T1000 (cell line): Measurements from ENCODE around the gene CDNF.
A peak's percentile ranks its signal among the peaks of the same experiment; 100 is the strongest.
"Not testable (repeated sequence)": the region's sequence is repeated elsewhere in the genome, so short reads cannot be mapped to it uniquely, and the experiment has no call there.

Experiments
- DNase-seq: peaks from one replicate; lab custom pipeline; 2025; ENCODE audit warnings: mixed read lengths; lab: John Stamatoyannopoulos, UW

CDNF gene

DNA sequence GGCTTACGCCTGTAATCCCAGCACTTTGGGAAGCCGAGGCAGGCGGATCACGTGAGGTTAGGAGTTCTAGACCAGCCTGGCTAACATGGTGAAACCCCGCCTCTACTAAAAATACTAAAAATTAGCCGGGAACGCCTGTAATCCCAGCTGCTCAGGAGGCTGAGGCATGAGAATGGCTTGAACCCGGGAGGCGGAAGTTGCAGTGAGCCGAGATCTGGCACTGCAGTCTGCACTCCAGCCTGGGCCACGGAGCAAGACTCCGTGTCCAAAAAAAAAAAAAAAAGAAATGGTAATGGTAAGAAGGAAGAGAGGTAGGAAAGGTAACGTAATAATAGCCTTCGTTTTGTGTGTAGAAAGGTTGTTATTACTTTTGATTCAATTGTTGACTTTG lies 1.5 kb upstream of the CDNF start:
- DNase-seq: peak; percentile 79

DNA sequence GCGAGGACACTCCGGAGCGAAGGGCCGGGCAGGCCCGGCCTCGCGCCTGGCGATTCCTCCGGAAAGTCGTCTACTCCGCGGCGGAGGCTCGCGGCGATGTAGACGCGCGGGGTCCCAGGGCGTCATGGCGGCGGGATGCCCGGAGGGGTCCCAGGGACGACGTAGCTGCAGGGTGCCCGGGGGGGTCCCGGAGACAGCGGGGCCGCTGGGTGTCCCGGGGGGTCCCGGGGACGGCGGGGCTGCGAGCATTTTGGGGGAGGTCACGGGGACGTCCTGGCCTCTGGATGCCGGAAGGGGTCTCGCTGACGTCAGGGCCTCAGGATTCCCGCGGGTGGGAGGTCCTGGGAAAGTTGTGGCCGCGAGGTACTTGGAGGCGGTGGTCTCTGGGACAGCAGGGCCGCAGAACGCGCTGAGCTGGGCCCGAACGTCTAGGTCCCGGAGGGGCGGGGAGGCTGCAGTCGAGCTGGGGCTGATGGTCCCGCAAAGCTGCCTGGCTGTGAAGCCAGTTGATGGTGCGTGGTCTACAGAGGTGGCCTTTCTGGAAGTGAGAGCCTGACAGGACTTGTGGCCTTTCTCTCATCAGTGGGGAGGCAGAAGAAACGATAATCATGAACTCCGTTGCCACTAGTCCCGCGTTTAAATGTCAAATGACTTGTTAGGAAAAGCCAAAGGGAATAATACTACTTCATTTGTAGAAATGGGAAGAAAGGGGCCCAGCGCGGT lies 906 bp upstream of the CDNF start:
- peak; percentile 79 for DNase-seq

DNA sequence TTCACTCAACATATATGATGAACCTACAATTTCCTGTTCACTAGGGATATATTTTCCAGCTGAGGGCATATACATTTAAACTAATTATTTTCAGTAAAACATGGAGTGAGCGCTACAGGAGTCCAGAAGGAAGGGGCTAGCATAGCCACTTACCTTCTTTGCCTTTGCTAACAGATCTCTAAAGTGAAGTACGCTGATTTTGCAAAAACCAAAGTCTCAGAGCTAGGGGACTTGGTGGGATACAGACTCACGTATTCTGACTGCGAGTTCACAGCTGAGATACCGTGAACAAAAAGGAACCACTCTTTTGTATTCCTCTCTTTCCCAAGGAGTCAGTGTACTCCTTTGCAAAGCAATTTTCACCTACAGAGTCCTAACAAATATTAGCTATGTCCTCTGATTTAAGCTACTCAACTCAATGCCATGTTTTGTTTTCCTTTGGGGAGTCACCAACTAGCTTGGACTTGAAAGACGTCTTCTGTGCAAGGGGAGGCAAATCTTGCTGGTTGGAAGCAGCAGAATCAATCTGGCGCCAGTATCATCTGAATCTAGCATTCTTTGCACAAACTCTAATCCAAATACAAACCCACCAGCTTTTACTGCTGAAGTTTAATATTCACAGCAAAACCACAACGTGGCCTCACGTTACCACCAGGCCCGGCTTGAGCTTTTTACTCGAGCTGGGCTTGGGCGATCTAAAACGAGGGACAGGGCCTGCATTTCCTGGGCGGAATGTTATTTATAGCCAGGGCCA lies 657 bp downstream of the CDNF start:
- DNase-seq: no peak

DNA sequence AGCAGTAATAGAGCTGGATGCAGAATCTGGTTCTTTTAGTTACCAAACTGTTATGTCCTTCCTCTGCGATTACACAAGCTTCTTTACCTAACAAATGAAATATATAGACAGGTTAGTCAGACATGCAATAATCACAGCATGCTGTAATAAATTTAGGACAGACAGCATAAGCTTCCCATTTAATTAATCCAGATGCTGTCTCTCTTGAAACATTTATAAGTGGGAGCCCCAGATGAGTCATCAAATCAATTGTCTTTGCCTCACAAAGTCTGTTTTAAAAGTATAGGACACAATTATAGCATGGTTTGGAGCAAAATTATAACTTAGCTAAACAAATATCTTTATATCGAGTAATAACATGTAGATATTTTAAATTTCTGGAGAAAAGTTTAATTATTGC lies 1.6 kb downstream of the CDNF start:
- no peak for DNase-seq

DNA sequence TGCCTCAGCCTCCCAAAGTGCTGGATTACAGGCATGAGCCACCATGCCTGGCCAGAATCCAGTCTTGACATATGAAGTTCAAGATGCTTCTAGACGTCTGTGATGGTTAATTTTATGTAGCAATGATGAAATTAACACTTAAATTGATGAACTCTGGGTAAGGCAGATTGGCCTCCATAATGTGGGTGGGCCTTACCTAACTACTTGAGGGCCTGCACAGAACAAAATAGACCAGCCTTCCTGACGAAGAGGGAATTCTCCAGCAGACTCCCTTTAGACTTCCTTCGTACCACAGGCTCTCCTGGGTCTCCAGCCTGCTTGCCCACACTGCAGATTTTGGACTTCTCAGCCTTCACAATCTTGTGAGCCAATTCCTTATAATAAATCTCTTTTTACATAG lies 4.7 kb downstream of the CDNF start:
- DNase-seq: no peak

DNA sequence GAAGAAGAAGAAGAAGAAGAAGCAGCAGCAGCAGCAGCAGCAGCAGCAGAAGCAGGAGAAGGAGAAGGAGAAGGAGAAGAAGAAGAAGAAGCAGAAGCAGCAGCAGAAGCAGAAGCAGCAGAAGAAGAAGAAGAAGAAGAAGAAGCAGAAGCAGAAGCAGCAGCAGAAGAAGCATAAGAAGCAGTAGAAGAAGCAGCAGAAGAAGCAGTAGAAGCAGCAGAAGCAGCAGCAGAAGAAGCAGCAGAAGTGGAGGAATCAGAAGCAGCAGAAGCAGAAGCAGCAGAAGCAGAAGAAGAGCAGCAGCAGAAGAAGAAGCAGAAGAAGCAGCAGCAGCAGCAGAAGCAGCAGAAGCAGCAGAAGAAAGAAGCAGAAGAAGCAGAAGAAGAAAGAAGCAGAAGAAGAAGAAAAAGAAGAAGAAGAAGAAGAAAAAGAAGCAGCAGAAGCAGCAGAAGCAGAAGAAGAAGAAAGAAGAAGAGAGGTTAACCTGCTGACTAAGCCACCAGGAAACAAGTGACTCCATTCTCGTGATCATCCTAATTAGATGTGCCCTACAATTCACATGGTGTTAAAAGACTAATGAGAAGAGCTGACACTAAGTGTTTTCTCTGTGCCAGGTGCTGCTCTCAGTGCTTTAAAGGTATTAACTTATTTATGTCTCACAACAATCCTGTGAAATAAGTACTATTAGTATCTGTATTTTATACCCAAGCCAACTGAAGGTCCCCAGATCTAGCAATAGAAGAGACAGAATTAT lies 11.6 kb downstream of the CDNF start:
- DNase-seq: no peak

DNA sequence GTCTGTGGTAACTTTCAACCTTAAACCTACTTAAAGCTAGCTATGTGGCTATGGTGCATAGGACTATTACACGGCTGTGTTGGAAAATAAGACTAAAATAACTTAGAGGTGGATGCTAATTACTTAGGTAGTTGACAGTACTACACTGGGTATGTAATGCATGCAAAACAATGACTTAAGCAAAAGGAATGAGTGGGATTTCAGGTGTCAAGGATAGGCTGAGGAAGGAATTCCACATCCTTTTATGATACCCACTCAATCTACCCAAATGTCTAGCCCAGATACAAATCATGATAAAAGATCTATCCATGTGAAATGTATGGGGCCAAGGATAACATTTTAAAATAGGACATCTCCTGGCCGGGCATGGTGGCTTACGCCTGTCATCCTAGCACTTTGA lies 13.9 kb downstream of the CDNF start:
- DNase-seq: no peak

DNA sequence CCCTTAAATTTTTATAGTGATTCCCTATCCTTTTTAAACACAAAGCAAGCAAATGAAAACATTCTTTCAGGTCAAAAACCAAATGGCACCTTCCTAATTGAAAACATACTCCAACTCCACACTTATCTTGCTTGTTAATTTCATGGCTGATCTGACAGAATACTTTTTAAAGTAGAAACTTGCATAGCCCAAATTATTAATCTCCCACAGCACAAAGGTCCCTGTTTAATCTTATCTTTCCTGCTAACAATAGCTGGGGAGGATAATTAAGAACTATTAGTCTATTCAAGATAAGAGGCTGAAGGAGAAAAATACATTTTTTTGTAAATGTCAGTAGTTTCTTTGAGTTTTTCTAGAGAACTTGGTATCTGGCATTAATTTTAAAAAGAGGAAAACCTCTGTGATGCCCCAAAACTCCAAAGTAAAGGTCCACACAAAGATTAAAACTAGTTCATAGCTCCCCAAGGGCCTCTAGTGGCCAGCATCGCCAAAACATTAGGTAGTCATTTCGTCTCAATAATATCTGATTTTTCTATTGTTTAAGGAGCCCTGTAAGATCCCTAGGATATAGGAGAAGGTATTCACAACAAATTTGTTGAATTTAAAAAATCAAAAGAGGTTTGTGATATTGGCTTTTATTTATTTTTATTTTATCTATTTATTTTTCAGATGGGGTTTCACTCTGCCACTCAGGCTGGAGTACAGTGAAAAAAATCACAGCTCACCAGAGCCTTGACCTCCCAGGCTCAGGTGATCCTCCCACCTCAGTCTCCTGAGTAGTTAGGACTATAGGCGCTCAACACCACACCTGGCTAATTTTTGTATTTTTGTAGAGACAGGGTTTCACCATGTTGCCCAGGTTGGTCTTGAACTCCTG lies 14.7 kb downstream of the CDNF start:
- DNase-seq: peak; percentile 78

DNA sequence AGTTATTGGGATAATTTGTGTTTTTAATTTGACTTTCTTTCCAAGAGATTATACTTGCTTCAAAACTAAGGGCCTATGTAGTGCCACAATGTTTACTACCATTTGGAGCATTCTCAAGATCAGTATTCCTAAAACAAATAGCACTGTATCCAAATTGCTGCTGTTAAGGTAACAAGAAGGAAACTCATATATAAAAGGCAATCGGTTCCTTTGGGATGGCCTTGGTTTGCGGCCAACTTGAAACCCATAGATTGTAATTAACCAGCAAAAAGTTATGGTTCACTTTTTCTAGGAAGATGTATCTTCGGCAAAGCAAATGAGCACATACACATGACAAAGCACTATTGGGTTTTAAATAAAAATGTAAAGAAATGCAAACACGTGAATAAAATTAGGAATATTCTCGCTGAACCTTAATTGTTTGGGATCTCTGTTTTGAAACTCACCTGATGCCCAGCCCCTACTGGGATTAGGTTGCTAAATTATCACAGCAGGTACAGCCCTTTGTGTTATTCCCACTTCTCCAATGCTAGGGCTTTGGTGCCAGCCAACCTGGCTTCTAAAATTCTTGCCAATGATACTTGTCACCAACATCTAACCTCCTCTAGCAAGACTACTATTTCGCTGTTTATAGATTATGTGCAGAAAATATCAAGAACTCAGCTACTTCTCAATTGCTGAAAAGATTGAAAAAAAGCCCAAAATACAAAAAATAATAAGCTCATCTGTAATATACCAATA lies 16.0 kb downstream of the CDNF start:
- DNase-seq: no peak

DNA sequence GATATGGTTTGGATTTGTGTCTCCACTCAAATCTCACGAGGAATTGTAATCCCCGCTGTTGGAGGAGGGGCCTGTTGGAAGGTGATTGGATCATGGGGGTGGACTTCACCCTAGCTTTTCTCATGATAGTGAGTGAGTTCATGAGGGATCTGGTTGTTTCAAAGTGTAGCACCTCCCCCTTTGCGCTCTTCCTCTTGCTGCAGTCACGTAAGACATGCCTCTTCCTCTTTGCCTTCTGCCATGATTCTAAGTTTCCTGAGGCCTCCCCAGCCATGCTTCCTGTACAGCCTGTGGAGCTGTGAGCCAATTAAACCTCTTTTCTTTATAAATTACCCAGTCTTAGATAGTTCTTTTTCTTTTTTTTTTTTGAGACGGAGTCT lies 17.1 kb downstream of the CDNF start:
- DNase-seq: peak; percentile 94

DNA sequence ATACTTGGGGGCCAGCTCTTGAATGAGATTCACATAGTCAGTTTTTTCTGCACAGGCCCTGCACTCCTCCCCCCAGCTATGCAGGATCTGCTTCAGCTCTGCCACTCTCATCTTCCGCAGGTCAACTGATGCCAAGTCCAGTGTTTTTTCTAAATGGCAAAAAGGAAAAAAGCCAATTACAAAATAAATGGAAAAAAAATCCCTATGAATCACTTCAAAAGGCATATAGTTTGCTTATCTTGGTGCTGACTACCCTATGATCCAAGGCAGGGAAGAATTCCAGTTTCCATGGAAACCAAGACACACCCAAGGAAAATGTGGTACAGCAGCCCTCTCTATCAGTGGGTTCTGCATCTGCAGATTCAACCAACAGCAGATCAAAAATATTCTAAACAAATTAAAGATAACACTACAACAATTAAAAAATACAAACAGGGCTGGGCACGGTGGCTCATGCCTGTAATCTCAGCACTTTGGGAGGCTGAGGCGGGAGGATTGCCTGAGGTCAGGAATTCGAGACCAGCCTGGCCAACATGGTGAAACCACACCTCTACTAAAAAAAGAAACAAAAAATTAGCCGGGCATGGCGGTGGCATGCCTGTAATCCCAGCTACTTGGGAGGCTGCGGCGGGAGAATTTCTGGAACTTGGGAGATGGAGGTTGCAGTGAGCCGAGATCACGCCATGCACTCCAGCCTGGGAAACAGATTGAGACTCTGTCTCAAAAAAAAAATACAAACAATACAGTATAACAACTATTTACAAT lies 17.6 kb downstream of the CDNF start:
- DNase-seq: peak; percentile 100

DNA sequence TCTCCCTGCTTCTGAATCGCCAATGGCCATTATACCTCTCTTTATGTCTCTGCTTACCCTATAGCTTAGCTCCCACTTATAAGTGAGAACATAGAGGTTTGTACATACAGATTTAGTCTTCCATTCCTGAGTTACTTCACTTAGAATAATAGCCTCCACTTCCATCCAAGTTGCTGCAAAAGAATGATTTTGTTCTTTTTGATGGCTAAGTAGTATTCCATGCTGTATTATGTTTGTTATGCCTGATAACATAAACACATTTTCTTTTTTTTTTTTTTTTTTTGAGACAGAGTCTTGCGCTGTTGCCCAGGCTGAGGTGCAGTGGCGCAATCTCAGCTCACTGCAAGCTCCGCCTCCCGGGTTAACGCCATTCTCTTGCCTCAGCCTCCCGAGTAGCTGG lies 21.1 kb downstream of the CDNF start:
- not testable (repeated sequence) for DNase-seq

DNA sequence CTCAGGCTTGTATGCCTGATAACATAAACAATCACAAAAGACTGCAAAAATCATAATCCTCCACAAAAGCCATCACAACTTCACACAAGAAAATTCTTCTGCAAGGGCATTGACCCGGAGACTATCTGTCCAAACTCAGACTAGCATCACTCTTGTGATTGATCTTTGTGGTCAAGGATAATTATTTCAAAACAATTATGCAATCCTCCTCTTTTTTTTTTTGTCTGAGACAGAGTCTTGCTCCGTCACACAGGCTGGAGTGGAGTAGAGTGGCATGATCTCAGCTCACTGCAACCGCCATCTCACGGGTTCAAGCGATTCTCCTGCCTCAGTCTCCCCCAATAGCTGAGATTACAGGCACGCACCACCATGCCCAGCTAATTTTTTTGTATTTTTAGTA lies 22.2 kb downstream of the CDNF start:
- no peak for DNase-seq

DNA sequence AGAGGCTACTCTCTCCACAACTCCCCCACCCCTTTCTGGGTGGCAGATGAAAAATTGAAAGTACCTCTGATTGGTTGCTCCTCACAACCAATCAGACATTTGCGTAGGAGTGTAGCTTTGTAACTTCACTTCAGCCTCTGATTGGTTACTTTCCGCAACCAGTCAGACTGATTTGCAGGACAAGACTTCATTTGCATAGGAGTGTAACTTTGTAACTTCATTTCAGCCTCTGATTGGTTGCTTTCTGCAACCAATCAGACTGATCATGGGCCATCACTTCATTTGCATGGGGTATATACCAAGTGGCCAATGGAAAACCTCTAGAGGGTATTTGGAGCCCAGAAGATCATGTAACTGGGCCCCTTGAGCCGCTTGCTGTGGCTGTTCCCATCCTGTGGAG lies 25.6 kb downstream of the CDNF start:
- no peak for DNase-seq

DNA sequence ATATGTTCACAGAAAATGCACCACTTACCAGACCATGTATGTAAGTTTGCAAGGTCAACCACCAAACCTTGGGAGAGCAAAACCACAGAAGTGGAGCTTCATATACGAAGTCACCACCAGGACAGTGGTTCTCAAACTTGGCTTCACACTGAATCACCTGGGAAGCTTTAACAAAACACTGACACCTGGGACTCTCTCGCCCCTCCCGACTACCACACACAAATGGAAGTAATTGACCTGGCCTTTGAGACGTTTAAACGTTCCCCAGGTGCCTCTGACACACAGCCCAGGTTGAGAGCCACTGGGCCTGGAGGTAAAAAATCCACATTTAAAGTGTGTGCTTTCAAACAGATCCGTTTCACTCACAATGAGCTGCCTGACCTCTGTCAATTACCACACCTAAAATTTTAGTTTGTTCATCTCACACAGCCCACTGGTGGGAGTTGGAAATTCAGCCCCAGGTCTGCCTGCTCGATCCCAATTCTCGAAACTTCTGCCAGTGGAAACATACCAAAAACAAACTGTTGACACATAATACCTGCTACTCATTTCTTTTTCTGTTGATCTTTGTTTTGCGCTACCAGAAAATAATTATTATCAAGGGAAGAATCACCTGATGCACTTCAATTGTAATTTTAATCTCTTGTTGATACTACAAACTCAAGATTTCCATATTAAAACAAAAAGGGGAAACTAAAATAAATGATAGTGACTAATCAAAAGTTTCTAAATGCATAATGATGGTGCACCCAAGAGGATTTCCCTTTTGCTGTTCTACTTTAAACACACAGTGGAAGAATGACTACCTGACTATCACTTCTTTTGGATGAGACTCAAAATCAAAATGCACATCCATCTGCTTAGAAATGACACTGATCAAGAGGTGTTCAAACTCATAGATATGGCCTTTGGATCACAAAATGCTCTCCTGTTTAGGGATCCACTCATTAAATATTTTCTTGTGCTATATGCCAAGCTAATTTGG lies 26.6 kb downstream of the CDNF start:
- no peak for DNase-seq

DNA sequence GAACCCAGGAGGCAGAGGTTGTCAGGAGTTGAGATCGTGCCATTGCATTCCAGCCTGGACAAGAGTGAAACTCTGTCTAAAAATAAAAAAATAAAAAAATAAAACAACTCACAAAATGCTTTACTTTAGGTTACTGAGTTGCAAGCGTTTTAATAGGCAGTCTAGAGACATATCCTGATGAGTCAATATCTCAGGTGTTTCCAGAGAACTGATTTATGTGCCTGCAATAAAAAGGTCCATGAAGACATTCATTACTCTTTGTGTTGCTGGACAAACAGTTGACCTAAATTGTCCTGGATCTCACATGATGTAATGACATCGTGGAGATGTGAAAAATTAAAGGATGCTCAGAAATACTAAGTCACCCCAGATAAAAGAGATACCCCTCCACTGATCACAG lies 31.5 kb downstream of the CDNF start:
- DNase-seq: no peak

DNA sequence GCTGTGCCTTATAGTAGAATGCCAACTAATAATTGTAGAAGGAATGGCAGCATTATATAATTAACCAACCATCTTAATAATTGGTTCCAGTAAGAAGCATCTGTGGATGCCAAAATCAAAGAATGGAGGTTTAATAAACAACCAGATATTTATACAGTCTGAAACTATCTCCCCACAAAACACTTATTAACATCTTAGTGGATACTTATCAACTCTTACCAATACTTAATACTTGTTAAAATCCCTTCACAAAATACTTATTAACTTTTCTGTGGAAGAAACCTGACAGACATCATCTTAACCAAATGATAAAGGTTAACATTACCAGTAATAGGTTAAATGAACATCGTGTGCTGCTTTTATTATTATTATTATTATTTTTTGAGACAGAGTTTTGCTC lies 34.0 kb downstream of the CDNF start:
- DNase-seq: no peak

DNA sequence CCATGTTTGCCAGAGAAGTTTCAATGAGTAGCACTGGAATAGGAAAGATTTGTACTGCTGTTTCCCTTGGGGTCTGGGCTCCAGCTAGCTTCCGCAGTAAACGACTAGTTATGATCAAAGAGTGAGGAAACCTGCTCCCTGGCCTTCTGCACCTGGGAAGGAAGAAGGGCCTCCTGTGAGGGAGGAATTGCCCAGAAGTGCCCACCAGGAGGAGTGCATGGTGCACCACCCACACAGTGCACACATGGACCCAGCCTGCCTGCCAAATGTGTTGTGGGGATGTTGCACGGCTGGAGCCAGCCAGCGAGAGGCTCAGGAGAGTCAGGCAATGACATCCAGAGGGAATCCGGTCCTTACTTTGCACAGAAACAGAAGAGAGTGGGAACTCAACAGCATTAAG lies 36.1 kb downstream of the CDNF start:
- no peak for DNase-seq

DNA sequence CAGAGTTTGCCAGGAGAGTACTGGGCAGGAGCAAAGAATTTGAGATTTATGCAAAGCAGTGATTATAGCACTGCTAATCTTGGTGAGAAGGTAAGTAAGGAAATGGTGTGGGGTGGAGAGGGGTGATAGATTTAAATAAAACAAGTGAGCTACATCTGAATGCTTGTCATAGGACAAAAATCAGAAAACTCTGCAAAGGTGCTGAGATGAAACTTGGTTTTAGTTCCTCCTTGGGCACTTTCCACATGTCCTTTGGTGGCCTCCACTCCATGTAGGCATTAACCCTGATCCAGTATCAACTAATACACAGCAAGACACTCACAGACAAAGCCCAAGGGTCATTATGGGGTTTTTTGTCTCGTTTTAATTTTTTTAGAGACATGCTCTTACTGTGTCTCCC lies 37.4 kb downstream of the CDNF start:
- no peak for DNase-seq
